GM12878 (cell line): Measurements from ENCODE around the gene TOPBP1.

Experiments
- EP300 ChIP-seq, 2 experiments: fragments of 150-350 bp in 1 of 2; IDR thresholded peaks; 2 replicates each; pipeline ENCODE4 v1.6.1; 2011 to 2012; ENCODE audit warnings: low read depth in 2 of 2, low read length in 2 of 2, borderline replicate concordance in 1 of 2, improper control_type of control experiment in 1 of 2, inconsistent platforms in 1 of 2; ENCODE audit not compliant: control insufficient read depth in 1 of 2
- POLR2A ChIP-seq: IDR thresholded peaks from 2 replicates; pipeline ENCODE4 v1.6.1; 2011; ENCODE audit warnings: low read depth, mild to moderate bottlenecking, low read length
- SP1 ChIP-seq: IDR thresholded peaks from one replicate; pipeline ENCODE4 v1.6.1; 2011; ENCODE audit warnings: low read depth, low read length
- TAF1 ChIP-seq: IDR thresholded peaks from 2 replicates; pipeline ENCODE4 v1.6.1; 2011; ENCODE audit warnings: mild to moderate bottlenecking, low read depth, low read length, borderline replicate concordance
- TF ChIP-seq, protein P1 (sequence below), 3 experiments: IDR thresholded peaks in 2 of 3; conservative IDR thresholded peaks in 1 of 3; 2 replicates each; pipeline ENCODE4 v1.5.1; 2011; ENCODE audit warnings: low read depth in 3 of 3, low read length in 3 of 3, mild to moderate bottlenecking in 3 of 3, control low read depth in 2 of 3, moderate library complexity in 2 of 3, inconsistent platforms in 1 of 3, mixed read lengths in 1 of 3; ENCODE audit not compliant: control insufficient read depth in 2 of 3, insufficient read depth in 1 of 3; ENCODE audit errors: extremely low read depth in 1 of 3

DNA sequence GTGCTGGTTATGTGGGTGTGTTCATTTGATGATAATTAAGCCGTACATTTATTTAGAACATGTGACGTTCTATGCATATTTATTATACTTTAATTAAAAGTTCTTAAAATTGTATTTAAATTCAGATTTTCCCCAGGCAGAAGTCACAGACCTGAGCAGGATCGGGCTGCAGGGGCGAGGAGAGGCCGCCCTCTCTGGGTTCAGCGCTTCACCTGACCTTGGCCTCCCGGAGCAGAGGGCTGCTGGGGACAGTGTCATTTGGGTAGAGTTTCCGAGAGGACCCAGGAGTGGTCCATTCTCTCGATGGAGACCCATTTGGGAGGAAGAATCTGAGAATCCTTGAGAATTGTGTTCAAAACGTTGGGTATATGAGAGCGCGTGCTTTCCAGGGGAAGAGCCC, 12.0 kb upstream of the TOPBP1 start:
- TF ChIP-seq POLR2A (no peak), TAF1 (no peak), SP1 (no peak), EP300 (IDR thresholded peaks at IDR 0.05; ENCODE audit: borderline replicate concordance in 1 of 2, control insufficient read depth in 1 of 2, low read depth in 2 of 2, low read length in 2 of 2) (no peak)
- TF ChIP-seq, protein P1, sequence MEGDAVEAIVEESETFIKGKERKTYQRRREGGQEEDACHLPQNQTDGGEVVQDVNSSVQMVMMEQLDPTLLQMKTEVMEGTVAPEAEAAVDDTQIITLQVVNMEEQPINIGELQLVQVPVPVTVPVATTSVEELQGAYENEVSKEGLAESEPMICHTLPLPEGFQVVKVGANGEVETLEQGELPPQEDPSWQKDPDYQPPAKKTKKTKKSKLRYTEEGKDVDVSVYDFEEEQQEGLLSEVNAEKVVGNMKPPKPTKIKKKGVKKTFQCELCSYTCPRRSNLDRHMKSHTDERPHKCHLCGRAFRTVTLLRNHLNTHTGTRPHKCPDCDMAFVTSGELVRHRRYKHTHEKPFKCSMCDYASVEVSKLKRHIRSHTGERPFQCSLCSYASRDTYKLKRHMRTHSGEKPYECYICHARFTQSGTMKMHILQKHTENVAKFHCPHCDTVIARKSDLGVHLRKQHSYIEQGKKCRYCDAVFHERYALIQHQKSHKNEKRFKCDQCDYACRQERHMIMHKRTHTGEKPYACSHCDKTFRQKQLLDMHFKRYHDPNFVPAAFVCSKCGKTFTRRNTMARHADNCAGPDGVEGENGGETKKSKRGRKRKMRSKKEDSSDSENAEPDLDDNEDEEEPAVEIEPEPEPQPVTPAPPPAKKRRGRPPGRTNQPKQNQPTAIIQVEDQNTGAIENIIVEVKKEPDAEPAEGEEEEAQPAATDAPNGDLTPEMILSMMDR (IDR thresholded peaks at IDR 0.05 in 2 of 3, conservative IDR thresholded peaks at IDR 0.05 in 1 of 3; ENCODE audit: control insufficient read depth in 2 of 3, extremely low read depth in 1 of 3, insufficient read depth in 1 of 3, low read depth in 3 of 3, low read length in 3 of 3), result no peak
